8988T (cell line): ENCODE measurements around the gene ZDHHC7.

ENCODE experiments used
- DNase-seq: peaks from one replicate; pipeline ENCODE4 v3.0.0; 2011

The ZDHHC7 gene

GRCh38 chr16:84989749-84990620, 21.4 kb downstream of the ZDHHC7 start:
- DNase-seq, result no peak

GRCh38 chr16:84988328-84989080, 22.8 kb downstream of the ZDHHC7 start:
- no peak for DNase-seq

- no peak for DNase-seq
These were observed 24.5 kb downstream of the ZDHHC7 start for GRCh38 chr16:84986879-84987278.

GRCh38 chr16:84986102-84986501, 25.2 kb downstream of the ZDHHC7 start:
- DNase-seq, result no peak

GRCh38 chr16:84985079-84986065, 26.0 kb downstream of the ZDHHC7 start:
- DNase-seq, result no peak

GRCh38 chr16:84982434-84982833, 28.9 kb downstream of the ZDHHC7 start:
- DNase-seq, result no peak

GRCh38 chr16:84979516-84979915, 31.8 kb downstream of the ZDHHC7 start:
- no peak for DNase-seq

- no peak for DNase-seq
These were observed 34.5 kb downstream of the ZDHHC7 start for GRCh38 chr16:84976644-84977400.

GRCh38 chr16:84975522-84975921, 35.8 kb downstream of the ZDHHC7 start:
- no peak for DNase-seq

- DNase-seq, result no peak
These were observed 36.3 kb downstream of the ZDHHC7 start for GRCh38 chr16:84975066-84975465.

- no peak for DNase-seq
These were observed 37.4 kb downstream of the ZDHHC7 start for GRCh38 chr16:84973776-84974523.

- DNase-seq, result no peak
These were observed 38.1 kb downstream of the ZDHHC7 start for GRCh38 chr16:84973236-84973635.

- DNase-seq, result peak; percentile 86
These were observed 40.7 kb downstream of the ZDHHC7 start for GRCh38 chr16:84970447-84971127.

GRCh38 chr16:84967828-84968227, 43.5 kb downstream of the ZDHHC7 start:
- no peak for DNase-seq

- DNase-seq, result no peak
These were observed 45.6 kb downstream of the ZDHHC7 start for GRCh38 chr16:84965428-84966415.

GRCh38 chr16:84964386-84965128, 46.8 kb downstream of the ZDHHC7 start:
- DNase-seq, result no peak

- DNase-seq, result no peak
These were observed 48.3 kb downstream of the ZDHHC7 start for GRCh38 chr16:84963066-84963465.

GRCh38 chr16:84960942-84961341, 50.4 kb downstream of the ZDHHC7 start:
- no peak for DNase-seq
